NCI-H774 (cell line): Measurements from ENCODE around the gene SNX13.
"Not testable (repeated sequence)": the region's sequence is repeated elsewhere in the genome, so short reads cannot be mapped to it uniquely, and the experiment has no call there.

Experiments
- DNase-seq: peaks from one replicate; lab custom pipeline; 2025; lab: John Stamatoyannopoulos, UW

The SNX13 gene

GRCh38 chr7:17848516-17848915, 91.8 kb downstream of the SNX13 start:
- DNase-seq: no peak

- no peak for DNase-seq
Observed at GRCh38 chr7:17846935-17847334, 93.4 kb downstream of the SNX13 start.

- DNase-seq: no peak
Observed at GRCh38 chr7:17845197-17845547, 95.1 kb downstream of the SNX13 start.

DNA sequence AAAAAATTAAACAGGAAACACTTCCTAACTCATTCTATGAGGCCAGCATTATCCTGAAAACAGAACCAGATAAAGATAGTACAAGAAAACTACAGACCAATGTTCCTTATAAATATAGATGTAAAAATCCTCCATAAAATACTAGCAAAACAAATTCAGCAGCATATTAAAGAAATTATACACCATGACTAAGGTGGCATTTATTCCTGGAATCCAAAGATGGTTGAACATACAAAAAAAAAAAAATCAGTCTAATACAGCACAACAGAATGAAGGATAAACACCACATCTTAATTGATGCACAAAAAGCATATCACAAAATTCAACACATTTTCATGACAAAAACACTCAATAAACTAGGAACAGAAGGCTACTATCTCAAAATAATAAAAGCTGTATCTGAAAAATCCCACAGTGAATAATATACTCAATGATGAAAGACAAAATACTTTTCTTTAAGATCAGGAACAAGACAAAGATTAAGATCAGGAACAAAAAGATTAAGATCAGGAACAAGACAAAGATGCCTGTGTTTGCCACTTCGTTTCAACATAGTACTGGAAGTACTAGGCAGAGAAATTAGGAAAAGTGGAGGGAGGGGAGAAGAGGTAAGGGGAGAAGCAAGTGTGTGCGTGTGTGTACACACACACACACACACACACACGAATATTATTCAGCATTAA, 95.6 kb downstream of the SNX13 start:
- no peak for DNase-seq

- no peak for DNase-seq
Observed at GRCh38 chr7:17844022-17844421, 96.3 kb downstream of the SNX13 start.

- no peak for DNase-seq
Observed at GRCh38 chr7:17843041-17843440, 97.3 kb downstream of the SNX13 start.

DNA sequence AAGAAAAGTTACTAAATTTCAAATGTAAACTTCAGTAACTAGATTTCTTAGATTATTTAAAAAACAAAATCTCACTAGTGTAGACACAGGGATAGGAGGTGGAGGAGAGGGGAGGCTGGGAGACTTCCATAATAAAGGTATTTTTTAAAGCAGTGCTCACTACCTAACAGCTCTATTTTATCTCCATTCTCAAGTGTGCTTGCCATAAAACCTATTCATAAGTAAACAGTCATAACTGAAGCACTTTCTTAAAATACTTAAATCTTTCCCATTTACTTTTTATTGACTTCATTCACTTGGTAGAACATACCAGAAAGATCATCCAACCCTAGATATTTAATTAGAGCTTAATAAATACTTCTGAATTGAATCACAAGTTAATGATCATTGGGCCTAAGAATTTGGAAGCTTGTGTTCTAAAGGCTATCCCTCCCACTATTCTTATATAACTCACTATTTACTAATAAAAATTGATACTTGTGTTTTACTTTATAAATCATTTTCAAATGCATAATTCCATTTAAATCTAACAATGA, 107.4 kb downstream of the SNX13 start:
- DNase-seq: no peak

GRCh38 chr7:17832242-17832641, 108.1 kb downstream of the SNX13 start:
- DNase-seq: no peak

- DNase-seq: no peak
Observed at GRCh38 chr7:17830206-17830605, 110.1 kb downstream of the SNX13 start.

DNA sequence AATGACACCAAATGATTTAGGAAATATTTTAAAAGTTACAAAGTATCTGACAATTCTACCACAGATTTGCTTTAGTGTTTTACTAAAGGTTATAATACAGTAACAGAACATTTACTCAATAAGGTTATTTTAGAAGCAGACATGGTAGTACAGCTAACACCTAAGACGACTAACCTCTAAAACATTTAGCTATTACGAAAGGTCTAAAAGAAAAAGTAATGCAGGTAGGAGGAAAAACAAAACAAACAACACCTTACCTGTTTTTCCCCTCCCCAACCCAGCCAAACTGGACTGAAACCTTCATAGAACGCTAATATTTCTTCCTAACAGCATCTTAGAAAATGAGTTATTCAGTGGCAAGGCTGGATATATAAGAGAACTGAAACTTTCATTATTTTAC, 111.3 kb downstream of the SNX13 start:
- DNase-seq: no peak

DNA sequence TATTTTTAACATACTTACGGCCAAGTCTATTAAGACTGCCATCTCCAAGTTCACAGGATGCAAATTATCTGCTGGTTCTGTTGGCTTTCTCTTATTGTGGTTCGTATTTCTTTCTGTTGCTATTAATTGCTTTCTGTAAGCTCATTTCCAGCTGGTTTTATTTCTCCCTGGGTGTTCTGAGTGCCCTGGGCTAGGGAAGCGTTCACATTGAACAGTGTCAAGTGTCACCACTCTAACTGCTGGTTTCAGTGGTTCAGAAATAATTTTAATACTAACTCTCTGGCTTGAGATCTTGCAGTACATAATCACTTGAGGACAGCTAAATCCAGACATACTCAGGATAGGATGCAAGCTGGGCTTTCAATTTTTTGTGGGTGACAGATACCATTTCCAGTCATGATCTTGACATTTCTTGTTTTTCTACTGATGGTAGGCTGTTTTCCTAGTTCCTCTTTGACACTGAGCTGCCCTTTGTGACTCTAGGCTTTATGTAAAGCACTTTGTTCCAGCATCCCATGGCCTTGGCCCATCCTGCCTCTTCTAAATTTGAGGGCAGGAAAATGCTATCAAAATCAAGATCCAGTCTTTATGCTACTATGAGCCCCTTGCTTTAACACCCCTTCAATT, 117.6 kb downstream of the SNX13 start:
- no peak for DNase-seq

- no peak for DNase-seq
Observed at GRCh38 chr7:17816903-17817302, 123.4 kb downstream of the SNX13 start.

- no peak for DNase-seq
Observed at GRCh38 chr7:17815318-17815717, 125.0 kb downstream of the SNX13 start.

DNA sequence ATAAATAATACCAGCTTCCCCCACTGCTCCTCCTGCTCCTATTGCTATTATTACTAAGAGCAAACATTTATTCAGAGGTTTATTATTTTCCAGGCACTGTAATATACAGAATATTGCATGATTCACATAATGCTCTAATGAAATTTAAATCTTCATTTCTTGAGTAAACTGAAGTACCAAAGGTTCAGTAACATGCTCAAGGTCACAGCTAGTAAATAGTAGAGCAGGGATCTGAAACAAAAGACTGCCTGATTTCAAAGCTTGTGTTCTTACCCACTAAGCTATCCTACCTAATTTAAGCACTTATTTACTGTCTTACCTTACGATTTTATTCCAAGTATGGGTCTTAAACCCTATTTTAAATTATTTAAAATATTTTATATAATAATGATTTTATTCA, 126.2 kb downstream of the SNX13 start:
- no peak for DNase-seq

DNA sequence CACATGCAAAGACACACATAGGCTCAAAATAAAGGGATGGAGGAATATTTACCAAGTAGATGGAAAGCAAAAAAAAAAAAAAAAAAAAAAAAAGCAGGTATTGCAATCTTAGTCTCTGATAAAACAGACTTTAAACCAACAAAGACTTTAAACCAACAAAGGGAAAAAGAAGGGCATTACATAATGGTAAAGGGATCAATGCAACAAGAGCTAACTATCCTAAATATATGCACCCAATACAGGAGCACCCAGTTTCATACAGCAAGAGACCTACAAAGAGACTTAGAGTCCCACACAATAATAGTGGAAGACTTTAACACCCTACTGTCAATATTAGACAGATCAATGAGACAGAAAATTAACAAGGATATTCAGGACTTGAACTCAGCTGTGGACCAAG, 131.1 kb downstream of the SNX13 start:
- DNase-seq: not testable (repeated sequence)

DNA sequence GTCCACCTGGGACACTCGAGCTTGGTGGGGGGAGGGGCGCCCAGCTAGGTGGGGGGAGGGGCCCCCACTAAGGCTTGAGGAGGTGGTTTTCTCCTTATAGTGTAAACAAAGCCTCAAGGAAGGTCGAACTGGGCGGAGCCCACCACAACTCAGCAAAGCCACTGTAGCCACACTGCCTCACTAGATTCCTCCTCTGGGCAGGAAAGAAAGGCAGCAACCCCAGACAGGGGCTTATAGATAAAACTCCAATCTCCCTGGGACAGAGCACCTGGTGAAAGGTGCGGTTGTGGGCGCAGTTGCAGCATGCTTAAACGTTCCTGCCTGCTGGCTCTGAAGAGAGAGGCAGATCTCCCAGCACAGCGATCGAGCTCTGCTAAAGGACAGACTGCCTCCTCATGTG, 133.1 kb downstream of the SNX13 start:
- DNase-seq: no peak

DNA sequence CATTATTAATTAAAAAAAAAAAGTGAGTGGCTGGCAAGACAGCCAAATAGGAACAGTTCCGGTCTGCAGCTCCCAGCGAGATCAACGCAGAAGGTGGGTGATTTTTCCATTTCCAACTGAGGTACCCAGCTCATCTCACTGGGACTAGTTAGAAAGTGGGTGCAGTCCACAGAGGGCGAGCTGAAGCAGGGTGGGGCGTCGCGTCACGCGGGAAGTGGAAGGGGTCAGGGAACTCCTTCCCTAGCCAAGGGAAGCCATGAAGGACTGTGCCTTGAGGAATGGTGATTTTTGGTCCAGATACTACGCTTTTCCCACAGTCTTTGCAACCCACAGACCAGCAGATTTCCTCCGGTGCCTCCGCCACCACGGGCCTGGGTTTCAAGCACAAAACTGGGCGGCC, 133.7 kb downstream of the SNX13 start:
- no peak for DNase-seq

- no peak for DNase-seq
Observed at GRCh38 chr7:17802056-17802455, 138.2 kb downstream of the SNX13 start.

- no peak for DNase-seq
Observed at GRCh38 chr7:17792075-17792936, 148.0 kb downstream of the SNX13 start.

- no peak for DNase-seq
Observed at GRCh38 chr7:17787257-17787656, 153.0 kb downstream of the SNX13 start.

- DNase-seq: no peak
Observed at GRCh38 chr7:17786314-17786852, 153.9 kb downstream of the SNX13 start.

- DNase-seq: no peak
Observed at GRCh38 chr7:17782216-17782549, 158.1 kb downstream of the SNX13 start.
